CD4-positive, alpha-beta T cell treated with Interleukin-4 for 1 hour (primary cell): ENCODE results near the gene SDCCAG8.

Experiments used
- DNase-seq, 2 donors: peaks; one replicate each; pipeline ENCODE4 v3.0.0-alpha.2; 2020 to 2022

The SDCCAG8 gene

GRCh38 chr1:243465738-243466137, 209.9 kb downstream of the SDCCAG8 start:
- no peak for DNase-seq

GRCh38 chr1:243469497-243469896, 213.7 kb downstream of the SDCCAG8 start:
- DNase-seq: no peak

DNA sequence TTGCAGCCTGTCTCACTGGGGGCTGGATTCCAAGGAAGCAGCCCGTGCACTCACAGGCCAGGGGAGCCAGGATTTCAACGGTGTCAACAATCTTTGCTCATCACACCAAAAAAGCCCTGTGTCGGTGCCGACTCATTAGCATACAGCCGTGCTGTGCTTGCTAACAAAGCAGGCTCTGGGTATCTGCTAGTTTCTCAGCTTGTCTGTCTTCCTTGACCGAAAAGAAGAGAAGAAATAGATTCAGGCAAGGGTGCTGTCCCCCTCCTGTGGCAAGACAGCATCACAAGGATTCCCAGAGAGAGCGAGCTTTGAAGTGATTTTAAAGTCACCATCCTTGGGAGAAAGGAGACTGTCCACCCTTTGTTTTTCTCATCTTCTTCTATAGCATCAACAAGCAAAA, 214.7 kb downstream of the SDCCAG8 start:
- no peak for DNase-seq

- no peak for DNase-seq
These were observed 215.3 kb downstream of the SDCCAG8 start for GRCh38 chr1:243471026-243471685.

GRCh38 chr1:243471754-243472745, 216.2 kb downstream of the SDCCAG8 start:
- DNase-seq: no peak

DNA sequence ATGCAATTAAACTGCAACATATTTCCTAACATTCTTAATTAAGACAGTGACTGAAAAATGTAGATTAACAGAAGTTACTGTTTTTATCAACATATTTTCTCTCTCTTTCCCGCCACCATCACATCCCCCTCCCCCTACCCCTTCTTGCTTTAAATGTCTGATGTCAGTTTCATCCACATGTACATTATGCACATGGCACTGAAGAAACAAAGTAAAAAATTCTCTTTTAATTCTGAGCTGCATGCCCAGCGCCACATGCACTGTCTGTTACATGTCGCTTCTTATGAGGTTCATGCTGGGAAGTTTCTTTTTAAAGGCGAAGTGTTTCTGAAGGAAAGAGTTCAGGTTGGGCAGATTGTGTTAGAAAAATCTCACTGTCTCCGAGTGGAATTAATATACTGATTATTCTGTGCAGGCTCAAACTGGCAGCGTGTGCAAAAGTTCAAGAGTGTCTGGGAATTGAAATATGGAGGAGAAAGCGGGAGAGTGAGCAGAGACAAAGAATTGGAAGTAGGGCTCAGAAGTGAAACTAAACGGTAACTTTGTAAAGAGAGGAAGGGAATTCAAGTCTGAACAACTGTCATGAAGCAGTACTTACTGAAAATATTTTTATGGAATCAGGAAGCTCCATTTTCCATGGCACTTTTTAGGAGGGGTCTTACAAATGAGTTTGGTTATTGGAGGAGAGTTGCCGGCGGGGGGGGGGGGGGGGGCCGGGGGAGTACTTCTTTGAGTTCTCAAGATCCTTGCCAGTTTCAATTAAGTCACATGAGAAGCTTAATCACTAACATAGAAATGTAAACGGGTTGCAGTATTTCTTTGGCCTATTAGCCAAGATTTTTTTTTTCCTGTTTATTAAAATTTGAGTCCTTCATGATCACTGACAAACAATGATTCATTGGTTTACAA, 217.6 kb downstream of the SDCCAG8 start:
- DNase-seq: no peak

DNA sequence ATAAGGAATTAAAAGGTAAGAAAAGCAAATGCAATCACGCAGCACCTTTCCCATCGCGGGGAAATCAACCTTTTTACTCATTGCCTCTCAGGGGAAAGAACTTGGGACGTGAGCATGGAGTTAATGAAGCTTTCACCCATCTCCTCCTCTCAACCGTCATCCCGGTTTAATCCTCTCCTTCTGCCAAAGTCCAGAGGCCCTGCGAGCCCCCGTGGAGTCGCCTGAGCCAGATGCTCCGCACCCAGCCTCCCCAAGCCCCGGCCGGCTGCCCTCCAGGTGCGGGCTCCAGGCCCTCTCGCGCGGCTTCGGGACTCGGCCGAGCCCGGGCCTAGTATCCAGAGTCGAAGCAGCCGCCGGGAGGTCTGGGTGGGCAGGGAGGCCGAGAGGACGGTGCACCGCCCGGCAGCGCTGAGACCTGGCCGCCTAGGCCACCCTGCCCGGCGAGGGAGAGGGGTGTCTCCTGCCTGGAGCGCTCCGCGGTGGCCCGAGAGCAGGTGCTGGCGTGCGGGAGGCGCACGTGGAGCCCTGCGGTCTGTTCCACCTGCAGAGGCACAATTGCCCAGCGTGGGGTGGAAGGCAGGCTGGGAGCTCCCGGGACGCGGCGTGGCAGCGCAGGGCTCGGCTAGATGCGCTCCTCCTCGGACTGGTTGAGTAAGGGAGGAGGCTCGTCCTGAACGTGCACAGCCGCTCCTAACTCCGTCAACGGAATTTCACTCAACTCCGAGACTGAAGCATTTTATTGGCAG, 218.5 kb downstream of the SDCCAG8 start:
- no peak for DNase-seq

- no peak for DNase-seq
These were observed 219.1 kb downstream of the SDCCAG8 start for GRCh38 chr1:243474906-243475305.

GRCh38 chr1:243475966-243476365, 220.1 kb downstream of the SDCCAG8 start:
- DNase-seq: no peak

DNA sequence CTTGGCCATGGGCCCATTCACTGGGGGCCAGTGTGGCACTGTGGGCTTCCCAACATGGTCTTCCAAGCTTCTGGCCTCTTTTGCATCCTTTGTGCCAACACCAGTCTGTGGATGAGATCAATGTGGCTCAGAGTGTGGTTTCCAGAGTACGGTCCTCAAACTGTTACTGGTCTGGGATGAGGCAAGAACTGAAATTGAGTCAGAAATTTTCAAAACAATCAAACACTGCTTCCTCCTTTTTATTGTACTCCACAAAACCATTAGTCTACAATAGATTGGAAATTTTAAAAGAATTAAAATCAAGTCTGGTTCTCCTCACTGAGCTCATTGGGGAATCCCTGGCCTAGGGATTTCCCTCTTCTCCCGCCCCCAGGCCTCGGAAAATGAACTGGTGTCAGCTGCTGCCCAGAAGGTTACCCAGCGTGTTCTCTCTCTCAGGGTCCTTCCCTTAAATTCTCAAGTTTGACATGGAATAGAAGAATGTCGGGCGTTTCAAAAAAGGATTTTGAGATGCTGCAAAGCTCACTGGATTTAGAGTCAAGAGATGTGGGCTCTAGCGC, 222.0 kb downstream of the SDCCAG8 start:
- no peak for DNase-seq

GRCh38 chr1:243481101-243481500, 225.3 kb downstream of the SDCCAG8 start:
- DNase-seq: no peak

GRCh38 chr1:243482141-243483022, 226.5 kb downstream of the SDCCAG8 start:
- no peak for DNase-seq

DNA sequence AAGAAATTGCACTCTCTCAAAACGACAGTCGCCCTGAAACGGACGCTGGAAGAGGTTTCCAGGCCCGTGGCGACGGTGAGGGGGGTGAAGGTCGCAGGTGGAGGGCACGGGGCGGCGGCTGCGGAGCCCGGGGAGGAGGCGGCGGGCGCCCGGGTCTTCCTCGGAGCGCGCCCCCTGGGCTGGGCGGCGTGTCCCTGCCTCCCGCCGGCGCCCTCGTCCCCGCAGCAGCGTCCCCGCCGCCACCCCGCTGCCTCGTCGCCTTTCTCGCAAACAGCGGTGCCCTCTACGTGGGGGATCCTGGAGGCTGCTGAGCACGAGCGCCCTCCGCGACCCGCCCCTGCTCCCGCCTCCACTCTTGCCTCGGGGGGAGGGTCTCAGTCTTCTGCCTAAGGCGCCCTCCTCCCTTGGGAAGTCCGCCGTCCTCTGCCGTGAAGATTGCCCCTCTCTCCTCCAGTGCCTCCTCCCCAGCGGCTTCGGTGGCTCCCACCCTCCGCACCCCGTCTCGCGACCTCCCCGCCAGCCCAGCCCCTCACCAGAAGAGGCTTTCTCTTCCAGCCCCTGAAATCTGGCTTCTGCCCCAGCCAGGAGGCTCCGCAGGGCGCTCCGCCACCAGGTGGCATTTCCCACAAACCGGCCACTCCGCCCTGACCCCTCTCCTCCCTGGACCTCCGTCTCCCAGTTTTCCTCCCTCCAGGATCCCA, 227.4 kb downstream of the SDCCAG8 start:
- DNase-seq: no peak

- DNase-seq: no peak
These were observed 228.1 kb downstream of the SDCCAG8 start for GRCh38 chr1:243483952-243484351.

DNA sequence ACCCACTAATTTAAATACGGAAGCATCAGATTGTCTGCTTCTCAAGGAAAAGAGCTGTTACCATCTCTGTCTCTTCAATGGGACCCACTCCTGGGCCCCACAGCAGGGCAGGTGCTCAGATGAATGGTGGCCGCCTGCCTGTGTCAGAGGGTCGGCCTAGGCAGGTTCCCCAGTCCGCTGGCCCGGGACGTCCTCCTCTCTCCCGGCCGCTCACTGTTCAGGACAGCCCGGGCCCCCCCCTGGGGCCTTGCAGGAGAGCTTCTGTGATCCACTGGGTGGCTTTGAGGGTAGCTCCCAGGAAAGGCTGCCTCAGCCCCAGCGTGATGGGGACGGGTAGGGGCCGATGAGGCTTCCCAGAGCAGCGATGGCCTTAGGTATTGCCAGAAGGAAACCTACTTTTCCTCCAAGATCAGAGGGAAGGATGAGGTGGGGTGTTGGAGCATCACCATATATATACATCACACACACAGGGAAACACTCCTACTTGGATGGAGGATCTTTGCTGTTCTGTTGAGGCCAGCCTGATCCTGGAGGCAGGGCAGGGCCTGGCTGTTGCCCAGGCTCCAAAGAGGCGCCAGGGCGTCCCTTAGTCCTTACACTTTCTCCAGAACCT, 231.3 kb downstream of the SDCCAG8 start:
- no peak for DNase-seq

- DNase-seq: peak in 1 of 2 donors; percentile 33
These were observed 231.9 kb downstream of the SDCCAG8 start for GRCh38 chr1:243487649-243488227.

GRCh38 chr1:243488459-243489157, 232.8 kb downstream of the SDCCAG8 start:
- no peak for DNase-seq

DNA sequence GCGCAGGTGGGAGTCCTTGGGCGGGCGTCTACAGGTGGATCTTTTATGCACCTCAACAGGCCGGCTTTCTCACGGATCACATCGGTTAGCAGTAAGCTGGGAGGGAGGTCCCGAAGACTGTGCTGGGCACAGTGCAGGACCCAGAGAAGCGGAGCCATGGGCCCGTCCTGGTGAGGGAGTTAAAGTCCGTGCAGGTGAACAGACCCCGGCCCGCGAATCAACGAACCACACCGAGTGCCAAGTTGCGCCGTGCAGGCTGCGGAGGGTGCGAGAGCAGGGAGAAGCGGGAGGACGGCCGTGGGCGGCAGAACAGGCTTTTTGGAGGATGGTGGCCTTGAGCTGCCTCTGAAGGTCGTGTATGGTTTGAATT, 233.3 kb downstream of the SDCCAG8 start:
- no peak for DNase-seq
